Spinal cord (tissue), 10 donors: ENCODE results near the gene EIF4H. TPM values are rescaled to one million over a fixed set of nuclear protein-coding genes. Genes with fewer than 3 reads are reported as not detected.
"Not testable (repeated sequence)": the region's sequence is repeated elsewhere in the genome, so short reads cannot be mapped to it uniquely, and the experiment has no call there.

Source experiments
- DNase-seq, 6 donors: peaks; one replicate each; pipeline versions ENCODE4 v3.0.0 to v3.0.0-alpha.2; 2013 to 2015; ENCODE audit warnings: low spot score in 6 of 6, low read depth in 4 of 6
- H3K27ac ChIP-seq: one replicate; pipeline ENCODE4 v1.5.1; 2013; ENCODE audit warnings: low read depth, low read length, control low read depth
- H3K27me3 ChIP-seq: one replicate; pipeline ENCODE4 v1.6.1; 2013; ENCODE audit warnings: low read length; ENCODE audit not compliant: control insufficient read depth, insufficient read depth
- H3K36me3 ChIP-seq: one replicate; pipeline ENCODE4 v1.6.1; 2013; ENCODE audit warnings: low read length; ENCODE audit not compliant: control insufficient read depth, insufficient read depth
- H3K4me1 ChIP-seq: one replicate; pipeline ENCODE4 v1.6.1; 2013; ENCODE audit warnings: low read length; ENCODE audit not compliant: control insufficient read depth, insufficient read depth
- H3K4me3 ChIP-seq: one replicate; pipeline ENCODE4 v1.5.1; 2013; ENCODE audit warnings: low read depth, low read length, control low read depth
- H3K9me3 ChIP-seq: one replicate; pipeline ENCODE4 v1.6.1; 2013; ENCODE audit warnings: low read length; ENCODE audit not compliant: control insufficient read depth, insufficient read depth
- WGBS: methylation state at CpG from one replicate; pipeline ENCODE4 v1.1.5; 2013; ENCODE audit warnings: missing lambda C conversion rate; ENCODE audit not compliant: insufficient coverage; 5-methylcytosine and 5-hydroxymethylcytosine counted together
- polyA plus RNA-seq, 2 donors: library from polyadenylated mRNA; unstranded; fragments of 120-200 nt; gene quantifications; one replicate each; pipeline ENCODE4 v1.2.1, GENCODE V29; 2013; ENCODE audit not compliant: insufficient read length in 2 of 2
- total RNA-seq, 2 donors: library from RNA; depleted of rRNA in 1 of 2; stranded (reverse); fragments of 120-200 nt in 1 of 2; fragments of >200 nt in 1 of 2; gene quantifications; one replicate each; pipeline versions ENCODE4 v1.2.3 to v1.2.4, GENCODE V29; 2013 to 2014
- donor health status: healthy.

Gene EIF4H
- total and polyA plus RNA-seq, 4 donors = 176 to 261 (median 218) TPM

DNA sequence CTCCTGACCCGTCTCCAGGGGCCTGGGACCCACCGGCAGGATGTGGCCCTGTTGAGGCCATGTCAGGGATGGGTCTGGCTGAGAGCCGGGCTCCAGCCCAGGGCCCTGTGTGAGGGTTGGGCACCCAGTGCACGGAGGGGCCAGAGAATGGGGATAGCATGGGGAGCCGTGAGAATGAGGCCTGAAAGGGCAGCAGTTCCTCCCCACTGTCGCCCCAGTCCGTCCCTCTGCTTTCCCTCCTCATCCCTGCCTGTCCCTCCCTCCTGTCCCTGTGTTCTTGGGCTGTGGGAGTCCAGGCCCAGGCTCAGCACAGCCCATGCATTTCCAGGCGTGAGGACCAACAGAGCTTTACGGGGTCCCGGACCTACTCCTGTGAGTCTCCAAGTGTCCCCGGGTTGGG is 45.3 kb downstream of the EIF4H start:
- H3K27me3 ChIP-seq = no peaks in the 10 kb centered on the region
- peaks cover 14% of the 10 kb centered on the region for H3K36me3 ChIP-seq
- 74% methylated on average over 9 of the region's 11 CpGs for WGBS
- H3K27ac ChIP-seq = no peak overlapping the region
- no peak overlapping the region for H3K4me3 ChIP-seq
- DNase-seq = no peak
- H3K9me3 ChIP-seq = no peaks in the 10 kb centered on the region
- no peaks in the 10 kb centered on the region for H3K4me1 ChIP-seq

DNA sequence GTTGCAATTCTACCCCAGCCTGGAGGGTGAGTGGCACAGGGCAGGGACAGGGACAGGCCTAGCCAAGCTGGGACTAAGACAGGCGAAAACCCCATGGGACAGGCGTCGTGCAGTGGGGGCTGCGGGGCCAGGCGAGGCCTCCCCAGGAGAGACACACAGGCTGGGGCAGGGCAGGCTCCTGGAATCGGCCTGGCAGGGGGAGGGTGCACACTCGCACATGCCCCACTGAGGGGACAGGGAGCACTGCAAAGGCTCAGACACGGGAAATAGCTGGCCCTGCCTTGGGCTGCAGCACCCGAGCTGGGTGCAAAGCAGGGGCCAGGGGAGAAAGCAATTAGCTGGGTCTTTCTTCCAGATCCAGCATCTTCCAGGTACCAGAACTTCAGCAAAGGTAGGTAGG is 46.1 kb downstream of the EIF4H start:
- WGBS = 65% methylated on average over 8 of the region's 9 CpGs
- no peaks in the 10 kb centered on the region for H3K27me3 ChIP-seq
- H3K9me3 ChIP-seq = no peaks in the 10 kb centered on the region
- no peak overlapping the region for H3K27ac ChIP-seq
- no peak for DNase-seq
- H3K4me1 ChIP-seq = no peaks in the 10 kb centered on the region
- no peak overlapping the region for H3K4me3 ChIP-seq
- H3K36me3 ChIP-seq = peaks cover 20% of the 10 kb centered on the region

DNA sequence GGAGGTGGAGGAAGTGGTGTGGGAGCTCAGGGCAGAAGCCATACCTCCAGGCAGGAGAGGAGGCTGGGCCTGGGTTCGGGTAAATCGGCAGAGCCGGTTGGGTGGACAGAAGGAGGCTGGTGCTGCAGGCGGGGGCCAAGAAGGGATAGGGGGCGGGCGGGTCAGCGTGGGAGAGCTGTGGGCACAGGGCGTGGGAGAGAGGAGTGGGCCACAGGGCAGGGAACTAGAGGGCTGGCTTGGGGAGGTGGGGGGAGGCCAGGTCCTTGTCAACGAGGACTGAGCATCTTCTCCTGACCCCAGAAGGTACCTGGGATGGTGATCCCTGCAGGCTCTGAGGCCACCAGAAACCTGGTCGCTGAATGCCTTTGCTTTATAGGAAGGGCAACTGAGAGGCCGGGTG is 47.6 kb downstream of the EIF4H start:
- 91% methylated on average over 10 of the region's 11 CpGs for WGBS
- Histone ChIP-seq H3K36me3 (peaks cover 35% of the 10 kb centered on the region), H3K27ac (no peak overlapping the region), H3K4me3 (no peak overlapping the region), H3K9me3 (no peaks in the 10 kb centered on the region), H3K4me1 (no peaks in the 10 kb centered on the region), H3K27me3 (no peaks in the 10 kb centered on the region)
- no peak for DNase-seq

GRCh38 chr7:74222851-74223710 is 48.9 kb downstream of the EIF4H start:
- H3K9me3 ChIP-seq = no peaks in the 10 kb centered on the region
- no peak for DNase-seq
- no peak overlapping the region for H3K4me3 ChIP-seq
- peaks cover 46% of the 10 kb centered on the region for H3K36me3 ChIP-seq
- H3K27me3 ChIP-seq = no peaks in the 10 kb centered on the region
- H3K4me1 ChIP-seq = no peaks in the 10 kb centered on the region
- no peak overlapping the region for H3K27ac ChIP-seq
- 85% methylated on average over 15 of the region's 17 CpGs for WGBS

DNA sequence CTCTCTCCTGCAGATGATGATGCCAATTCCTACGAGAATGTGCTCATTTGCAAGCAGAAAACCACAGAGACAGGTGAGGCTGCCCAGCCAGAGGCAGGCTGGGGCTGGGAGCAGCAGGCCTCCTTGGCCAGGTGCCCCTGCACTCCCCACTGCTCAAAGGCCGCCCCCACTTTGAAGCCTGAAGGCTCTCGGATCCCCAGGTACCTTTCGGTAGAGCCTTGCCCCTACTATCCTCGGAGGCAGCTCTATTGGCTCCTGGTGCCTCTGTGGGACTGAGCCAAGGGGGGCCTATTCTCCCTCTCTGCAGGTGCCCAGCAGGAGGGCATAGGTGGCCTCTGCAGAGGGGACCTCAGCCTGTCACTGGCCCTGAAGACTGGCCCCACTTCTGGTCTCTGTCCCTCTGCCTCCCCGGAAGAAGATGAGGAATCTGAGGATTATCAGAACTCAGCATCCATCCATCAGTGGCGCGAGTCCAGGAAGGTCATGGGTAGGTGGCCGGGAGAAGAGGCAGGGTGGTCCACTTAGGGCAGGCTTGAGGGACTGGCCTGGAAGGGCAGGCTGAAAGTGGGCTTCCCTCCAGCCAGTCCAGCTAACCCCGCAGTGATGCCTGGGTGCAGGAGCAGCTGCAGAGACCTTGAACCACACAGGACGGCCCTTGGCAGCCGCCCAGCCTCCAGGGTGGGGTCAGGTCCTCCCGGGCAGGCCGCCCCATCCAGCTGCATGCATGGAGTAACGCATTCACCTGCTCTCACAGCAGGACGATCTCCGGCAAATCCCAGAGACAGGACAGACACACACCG is 49.8 kb downstream of the EIF4H start:
- no peak overlapping the region for H3K4me3 ChIP-seq
- no peak for DNase-seq
- peaks cover 51% of the 10 kb centered on the region for H3K36me3 ChIP-seq
- H3K27ac ChIP-seq = no peak overlapping the region
- no peaks in the 10 kb centered on the region for H3K4me1 ChIP-seq
- H3K27me3 ChIP-seq = no peaks in the 10 kb centered on the region
- WGBS = 80% methylated on average over 18 of the region's 18 CpGs
- no peaks in the 10 kb centered on the region for H3K9me3 ChIP-seq

DNA sequence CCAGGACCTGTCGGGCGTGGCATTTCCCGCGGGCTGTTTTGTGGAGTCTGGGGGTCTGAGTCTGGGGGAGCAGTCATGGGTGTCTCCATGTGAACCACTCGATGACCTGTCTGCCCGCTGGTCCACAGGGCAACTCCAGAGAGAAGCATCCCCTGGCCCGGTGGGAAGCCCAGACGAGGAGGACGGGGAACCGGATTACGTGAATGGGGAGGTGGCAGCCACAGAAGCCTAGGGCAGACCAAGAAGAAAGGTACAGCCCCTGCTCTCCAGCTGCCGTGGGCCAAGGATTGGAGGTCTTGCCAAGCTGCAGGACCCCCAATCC is 50.3 kb downstream of the EIF4H start:
- Histone ChIP-seq H3K4me3 (no peak overlapping the region), H3K27me3 (no peaks in the 10 kb centered on the region), H3K4me1 (no peaks in the 10 kb centered on the region), H3K9me3 (no peaks in the 10 kb centered on the region), H3K27ac (no peak overlapping the region), H3K36me3 (peaks cover 53% of the 10 kb centered on the region)
- WGBS = 93% methylated on average over 11 of the region's 12 CpGs
- DNase-seq = no peak

DNA sequence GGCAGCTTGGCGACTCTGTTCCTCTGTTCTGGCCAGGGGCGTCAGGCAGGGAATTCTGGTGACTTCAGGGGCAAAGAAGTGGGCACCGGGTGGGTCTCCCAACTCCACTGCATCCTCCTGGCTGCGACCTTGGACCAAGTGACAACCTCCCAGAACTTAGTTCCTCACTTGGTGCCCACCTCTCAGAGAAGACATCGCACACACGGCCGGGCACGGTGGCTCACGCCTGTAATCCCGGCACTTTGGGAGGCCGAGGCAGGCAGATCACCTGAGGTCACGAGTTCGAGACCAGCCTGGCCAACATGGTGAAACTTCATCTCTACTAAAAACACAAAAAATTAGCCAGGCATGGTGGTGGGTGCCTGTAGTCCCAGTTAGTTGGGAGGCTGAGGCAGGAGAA is 50.8 kb downstream of the EIF4H start:
- not testable (repeated sequence) for H3K27ac ChIP-seq, H3K4me1 ChIP-seq, H3K4me3 ChIP-seq, H3K27me3 ChIP-seq, DNase-seq, H3K9me3 ChIP-seq
- H3K36me3 ChIP-seq = peaks cover 54% of the 10 kb centered on the region
- 98% methylated on average over 4 of the region's 13 CpGs for WGBS

DNA sequence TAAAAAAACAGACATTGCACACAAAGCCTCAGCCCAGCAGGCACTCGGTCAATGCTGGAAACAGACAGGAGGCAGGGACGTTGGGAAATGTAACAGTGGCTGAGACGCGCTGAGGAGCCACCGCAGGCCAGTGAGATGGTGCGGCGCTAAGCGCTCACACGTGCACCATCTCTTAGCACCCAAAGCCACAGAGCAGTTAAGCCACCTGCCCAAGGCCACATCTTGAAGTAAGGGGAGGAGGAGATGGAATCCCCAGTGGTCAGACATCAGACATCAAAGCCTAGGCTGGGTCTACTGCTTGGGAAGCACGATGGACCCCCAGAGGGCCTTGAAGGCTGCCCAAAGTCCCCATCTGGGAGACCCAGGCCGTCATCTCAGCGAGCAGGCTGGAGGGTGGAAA is 51.2 kb downstream of the EIF4H start:
- Histone ChIP-seq H3K4me1 (no peaks in the 10 kb centered on the region), H3K27ac (no peak overlapping the region), H3K27me3 (no peaks in the 10 kb centered on the region), H3K9me3 (no peaks in the 10 kb centered on the region), H3K4me3 (no peak overlapping the region), H3K36me3 (peaks cover 55% of the 10 kb centered on the region)
- 91% methylated on average over 12 of the region's 12 CpGs for WGBS
- no peak for DNase-seq

DNA sequence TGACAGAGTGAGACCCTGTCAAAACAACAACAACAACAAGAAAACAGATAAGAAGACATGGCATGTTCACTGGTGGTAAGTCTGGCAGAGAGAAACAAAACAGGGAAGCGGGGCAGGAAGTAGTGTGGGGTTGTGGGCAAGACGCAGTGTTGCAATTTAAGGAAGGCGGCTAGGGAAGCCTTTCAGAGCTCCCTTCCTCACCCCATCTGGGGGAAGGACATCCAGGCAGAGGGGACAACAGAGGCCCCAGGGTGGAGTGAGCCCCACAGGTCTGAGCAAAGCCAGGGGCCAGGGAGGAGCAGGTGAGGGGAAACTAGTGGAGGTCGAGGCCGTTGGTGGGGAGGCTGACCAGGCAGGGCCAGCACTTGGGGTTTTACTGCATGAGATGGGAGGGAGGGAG is 52.5 kb downstream of the EIF4H start:
- no peak overlapping the region for H3K27ac ChIP-seq

More for the DNA sequence above, 52.5 kb downstream of the EIF4H start:
- H3K36me3 ChIP-seq = peaks cover 67% of the 10 kb centered on the region
- H3K9me3 ChIP-seq = no peaks in the 10 kb centered on the region
- DNase-seq = no peak
- H3K27me3 ChIP-seq = no peaks in the 10 kb centered on the region
- H3K4me3 ChIP-seq = no peak overlapping the region
- 100% methylated on average over 1 of the region's 5 CpGs for WGBS
- no peaks in the 10 kb centered on the region for H3K4me1 ChIP-seq
